PFSK-1 (cell line): ENCODE measurements around the gene SNCAIP.

Experiments
- FOXP2 ChIP-seq: optimal IDR thresholded peaks from 2 replicates; pipeline ENCODE3; 2011; ENCODE audit warnings: borderline replicate concordance, control low read depth, inconsistent platforms; ENCODE audit not compliant: insufficient read depth; ENCODE audit errors: extremely low read length, extremely low read depth
- POLR2AphosphoS5 ChIP-seq: IDR thresholded peaks from 2 replicates; pipeline ENCODE4 v1.6.1; 2012; ENCODE audit warnings: low read depth, mild to moderate bottlenecking, control low read depth, low read length, moderate library complexity
- REST ChIP-seq, 2 experiments: IDR thresholded peaks; 2 replicates each; pipeline versions ENCODE4 v1.6.1 to v1.8.0; 2011 to 2012; ENCODE audit warnings: low read depth in 2 of 2, low read length in 2 of 2, control low read depth in 1 of 2, inconsistent platforms in 1 of 2, mild to moderate bottlenecking in 1 of 2, moderate library complexity in 1 of 2; ENCODE audit not compliant: insufficient read depth in 1 of 2
- SIN3A ChIP-seq: IDR thresholded peaks from 2 replicates; pipeline ENCODE4 v1.6.1; 2012; ENCODE audit warnings: mild to moderate bottlenecking, low read length, moderate library complexity, borderline replicate concordance; ENCODE audit not compliant: insufficient read depth
- TAF1 ChIP-seq: IDR thresholded peaks from 2 replicates; pipeline ENCODE4 v1.6.1; 2012; ENCODE audit warnings: low read length, control low read depth, borderline replicate concordance; ENCODE audit not compliant: insufficient read depth

SNCAIP gene

GRCh38 chr5:122494109-122494508 lies 182.1 kb downstream of the SNCAIP start:
- TF ChIP-seq FOXP2, result no peak

GRCh38 chr5:122498163-122498562 lies 186.1 kb downstream of the SNCAIP start:
- TF ChIP-seq POLR2AphosphoS5 (no peak), TAF1 (no peak), FOXP2 (no peak), REST (IDR thresholded peaks at IDR 0.05; ENCODE audit: insufficient read depth in 1 of 2, low read depth in 2 of 2, low read length in 2 of 2) (no peak), SIN3A (no peak)

- TF ChIP-seq SIN3A (no peak), FOXP2 (no peak), POLR2AphosphoS5 (no peak), TAF1 (no peak), REST (IDR thresholded peaks at IDR 0.05; ENCODE audit: insufficient read depth in 1 of 2, low read depth in 2 of 2, low read length in 2 of 2) (no peak)
Observed at GRCh38 chr5:122499585-122499984, 187.5 kb downstream of the SNCAIP start.

- TF ChIP-seq SIN3A (no peak), POLR2AphosphoS5 (no peak), REST (IDR thresholded peaks at IDR 0.05; ENCODE audit: insufficient read depth in 1 of 2, low read depth in 2 of 2, low read length in 2 of 2) (no peak), FOXP2 (no peak), TAF1 (no peak)
Observed at GRCh38 chr5:122500245-122501088, 188.4 kb downstream of the SNCAIP start.

GRCh38 chr5:122501089-122501435 lies 189.0 kb downstream of the SNCAIP start:
- TF ChIP-seq FOXP2 (no peak), REST (IDR thresholded peaks at IDR 0.05; ENCODE audit: insufficient read depth in 1 of 2, low read depth in 2 of 2, low read length in 2 of 2) (no peak), POLR2AphosphoS5 (no peak), TAF1 (no peak), SIN3A (no peak)
